DMS114 treated with DMSO at 0.1 percent for 48 hours (cell line): ENCODE data around the gene PARG.
"Not testable (repeated sequence)": the region's sequence is repeated elsewhere in the genome, so short reads cannot be mapped to it uniquely, and the experiment has no call there.

Source experiments
- DNase-seq: peaks from one replicate; lab custom pipeline; 2025; ENCODE audit not compliant: unreplicated experiment; lab: John Stamatoyannopoulos, UW

PARG gene

DNA sequence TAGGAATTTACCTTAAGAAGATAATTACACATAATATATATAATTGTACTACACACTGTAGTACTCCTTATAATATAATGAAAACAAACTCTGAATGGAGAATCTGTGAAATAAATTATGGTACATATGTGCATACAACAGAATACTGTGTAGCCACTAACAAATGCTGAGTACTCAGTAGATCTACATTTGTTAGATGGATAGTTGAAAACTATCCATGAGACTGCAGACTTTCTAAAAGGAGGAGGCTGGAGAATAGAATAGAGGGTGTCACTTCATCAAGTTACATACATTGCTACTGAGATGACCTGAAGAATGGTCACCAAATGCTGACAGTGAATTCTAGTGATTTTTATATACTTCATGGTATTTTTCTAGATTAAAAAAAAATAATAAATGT is 111.0 kb downstream of the PARG start:
- no peak for DNase-seq

DNA sequence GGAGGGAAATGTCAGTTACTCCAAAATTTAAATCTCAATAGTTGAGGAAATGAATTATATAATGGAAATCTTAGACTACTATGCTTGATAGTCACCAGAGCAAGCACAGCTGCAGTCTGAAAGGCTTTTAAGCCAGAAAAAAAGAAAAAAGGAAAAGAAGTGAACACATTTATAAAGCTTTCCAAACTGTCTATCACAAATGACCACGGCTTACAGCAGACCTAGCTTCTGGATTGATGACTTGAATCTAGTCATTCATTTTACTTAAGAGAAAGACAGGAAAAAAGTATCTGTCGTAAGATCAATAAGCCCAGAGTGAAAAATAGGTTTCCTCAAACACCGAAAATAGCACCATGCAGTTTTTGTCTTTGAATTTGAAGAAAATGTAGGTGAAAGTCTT is 111.8 kb downstream of the PARG start:
- DNase-seq = no peak

DNA sequence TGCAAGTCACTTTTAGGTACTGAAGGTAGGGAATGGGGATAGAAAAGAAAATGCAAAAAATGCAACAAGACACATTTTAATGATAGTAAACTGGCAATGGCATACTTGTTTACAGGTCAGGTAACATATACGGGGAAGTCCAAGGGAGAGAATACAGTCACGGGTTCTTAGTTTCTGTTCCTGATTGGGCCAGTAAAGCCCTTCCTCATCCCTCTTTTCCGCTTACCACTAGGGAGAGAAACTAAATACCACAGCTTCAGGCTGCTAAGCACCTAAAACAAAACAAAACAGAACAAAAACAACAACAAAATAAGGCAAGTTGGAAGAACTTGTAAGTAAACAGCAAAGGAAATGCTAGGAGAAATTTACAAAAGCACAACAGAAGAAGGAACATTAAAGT is 114.5 kb downstream of the PARG start:
- no peak for DNase-seq

DNA sequence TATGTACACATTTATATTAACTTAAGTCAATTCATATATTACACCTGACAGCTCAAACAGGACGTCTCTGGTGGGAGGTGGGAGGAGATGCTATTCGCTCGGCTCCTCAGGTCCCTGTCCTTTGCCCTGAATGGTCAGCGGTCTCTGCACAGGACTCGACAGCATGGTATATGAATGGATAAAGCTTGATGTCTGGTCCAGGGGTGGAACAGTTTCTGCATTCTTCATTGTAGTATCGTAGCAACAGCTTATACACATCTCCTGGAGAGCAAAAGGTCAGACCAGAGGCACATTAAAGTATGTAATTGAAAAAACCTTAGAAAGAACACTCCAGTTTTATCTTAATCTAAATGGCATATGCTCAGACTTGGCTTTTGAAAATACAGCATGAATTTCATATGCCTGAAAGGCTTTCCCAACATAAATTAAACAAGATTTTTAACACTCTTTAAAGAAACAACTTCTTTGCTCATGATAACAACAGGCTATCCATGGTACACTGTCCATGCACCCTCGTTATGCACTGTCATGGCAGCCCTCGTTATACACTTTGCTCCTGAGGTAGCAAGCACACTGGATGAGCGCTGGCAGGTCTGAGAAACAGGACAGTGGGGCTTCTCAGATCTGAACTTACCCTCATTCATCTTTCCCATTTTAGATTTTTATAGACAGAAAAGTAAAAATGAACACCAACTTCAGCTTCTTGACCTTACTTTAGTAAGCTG is 122.4 kb downstream of the PARG start:
- DNase-seq = no peak

GRCh38 chr10:49817845-49818244 is 124.0 kb downstream of the PARG start:
- DNase-seq = no peak

- no peak for DNase-seq
Observed at GRCh38 chr10:49803988-49804387, 137.8 kb downstream of the PARG start.

GRCh38 chr10:49798275-49798674 is 143.6 kb downstream of the PARG start:
- no peak for DNase-seq

DNA sequence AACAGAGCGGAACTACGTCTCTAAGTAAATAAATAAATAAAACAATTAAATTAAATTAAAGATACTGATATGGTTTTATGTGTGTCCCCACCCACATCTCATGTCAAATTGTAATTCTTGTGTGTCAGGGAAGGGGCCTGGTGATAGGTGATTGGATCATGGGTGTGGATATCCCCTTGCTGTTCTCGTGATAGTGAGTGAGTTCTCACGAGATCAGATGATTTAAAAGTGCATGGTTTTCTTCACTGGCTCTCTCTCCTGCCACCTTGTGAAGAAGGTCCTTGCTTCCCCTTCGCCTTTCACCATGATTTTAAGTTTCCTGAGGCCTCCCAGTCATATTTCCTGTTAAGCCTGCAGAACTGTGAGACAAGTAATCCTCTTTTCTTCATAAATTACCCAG is 150.7 kb downstream of the PARG start:
- no peak for DNase-seq

GRCh38 chr10:49784681-49785080 is 157.1 kb downstream of the PARG start:
- DNase-seq = no peak

GRCh38 chr10:49783645-49784044 is 158.2 kb downstream of the PARG start:
- DNase-seq = no peak

GRCh38 chr10:49781247-49781646 is 160.6 kb downstream of the PARG start:
- no peak for DNase-seq

GRCh38 chr10:49778197-49778596 is 163.6 kb downstream of the PARG start:
- DNase-seq = no peak

DNA sequence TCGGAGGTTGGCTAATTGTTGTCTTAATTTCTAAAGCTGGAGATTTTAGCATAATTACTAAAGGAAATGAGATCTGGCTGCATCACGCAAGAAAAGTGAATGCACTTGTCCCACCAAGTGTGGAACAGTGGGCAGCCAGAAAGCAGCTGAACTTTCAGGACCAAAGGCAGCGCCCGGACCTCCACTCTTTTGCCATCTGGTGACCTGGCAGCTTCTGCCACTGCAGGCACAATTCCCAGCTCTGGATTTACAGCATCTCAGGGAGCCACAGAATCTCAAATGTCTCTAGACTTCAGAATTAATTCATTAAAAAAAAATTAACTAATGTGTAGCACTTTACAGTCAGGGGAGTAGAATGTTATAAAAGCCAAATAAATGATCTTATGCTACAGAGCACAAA is 165.0 kb downstream of the PARG start:
- DNase-seq = no peak

DNA sequence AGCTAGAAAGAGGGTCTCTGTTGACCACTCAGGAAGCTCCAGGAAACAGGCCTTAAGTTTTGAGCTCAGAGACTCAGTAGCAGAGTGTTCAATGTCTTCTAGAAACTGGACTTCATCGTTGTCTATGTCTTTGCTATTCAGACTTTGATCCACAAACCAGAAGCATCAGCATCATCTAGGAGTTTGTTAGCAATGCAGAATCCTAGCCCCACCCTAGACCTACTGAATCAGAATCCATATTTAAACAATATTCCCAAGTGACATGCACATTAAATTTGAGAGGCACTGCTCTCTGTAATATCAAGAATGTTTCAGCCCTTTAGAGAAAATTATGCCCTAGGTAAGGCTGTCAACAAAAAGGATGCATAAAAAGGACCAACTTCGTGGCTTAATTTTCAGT is 166.8 kb downstream of the PARG start:
- no peak for DNase-seq

- DNase-seq = not testable (repeated sequence)
Observed at GRCh38 chr10:49772944-49773343, 168.9 kb downstream of the PARG start.

- DNase-seq = not testable (repeated sequence)
Observed at GRCh38 chr10:49771046-49771445, 170.8 kb downstream of the PARG start.

GRCh38 chr10:49769692-49770091 is 172.1 kb downstream of the PARG start:
- DNase-seq = no peak

DNA sequence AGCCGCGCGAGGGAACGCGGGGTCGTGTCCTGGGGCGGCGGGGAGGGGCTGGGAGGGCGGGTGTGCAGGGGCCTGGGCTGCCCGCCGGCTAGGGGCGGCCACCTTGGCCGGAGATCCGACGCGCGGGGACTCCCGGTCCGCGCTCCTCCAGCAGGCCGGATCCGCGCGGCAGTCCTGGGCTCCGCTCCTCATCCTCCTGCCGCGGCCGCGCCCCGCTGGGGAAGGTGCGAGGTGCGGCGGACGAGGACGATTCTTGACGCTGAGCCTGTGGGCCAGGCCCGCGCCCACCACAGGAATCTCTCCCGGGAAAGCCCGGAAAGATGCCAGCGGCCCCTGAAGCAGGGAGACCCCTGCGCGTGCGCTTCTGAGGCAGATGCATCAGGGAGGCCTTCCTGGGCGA is 173.1 kb downstream of the PARG start:
- DNase-seq = no peak

DNA sequence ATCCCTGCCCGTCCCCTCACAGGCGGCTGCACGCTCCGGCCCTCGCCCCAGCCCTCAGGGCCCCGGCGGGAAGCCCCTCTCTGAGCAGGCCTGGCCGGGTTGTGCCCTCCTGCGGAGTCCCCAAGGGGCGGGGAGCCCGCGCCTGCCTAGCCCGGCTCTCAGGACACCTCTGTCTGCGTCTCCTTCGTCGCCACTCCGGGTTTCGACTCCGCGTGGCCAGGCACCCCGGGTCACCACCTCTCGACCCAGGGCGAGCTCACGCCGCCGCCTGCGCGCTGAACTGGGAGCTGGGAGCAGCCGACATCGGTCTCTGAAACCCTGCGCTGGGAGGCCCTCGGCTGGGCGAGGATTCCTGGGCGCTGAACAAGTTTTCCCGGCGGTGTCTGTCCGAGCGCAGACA is 173.5 kb downstream of the PARG start:
- DNase-seq = no peak
